ENCODE data around the gene DCAF11.

GRCh38 chr14:24137529-24138395 is 23.2 kb downstream of the DCAF11 start:
- no peak for TF ChIP-seq POLR2A (IDR thresholded peaks at IDR 0.05)
- TF ChIP-seq POLR2AphosphoS5 (IDR thresholded peaks at IDR 0.05; ENCODE audit: insufficient read depth in 1 of 2, low read depth in 1 of 2) = no peak

All from vagina (tissue), 2 donors.